ENCODE results near the gene KHDRBS2. TPM values are rescaled to one million over a fixed set of nuclear protein-coding genes. Genes with fewer than 3 reads are reported as not detected.

Gene KHDRBS2
- total RNA-seq, 2 donors from 2014 or later, result 0.18 to 0.91 TPM

GRCh38 chr6:62039605-62040004 is 246.4 kb downstream of the KHDRBS2 start:
- TF ChIP-seq, protein P1, sequence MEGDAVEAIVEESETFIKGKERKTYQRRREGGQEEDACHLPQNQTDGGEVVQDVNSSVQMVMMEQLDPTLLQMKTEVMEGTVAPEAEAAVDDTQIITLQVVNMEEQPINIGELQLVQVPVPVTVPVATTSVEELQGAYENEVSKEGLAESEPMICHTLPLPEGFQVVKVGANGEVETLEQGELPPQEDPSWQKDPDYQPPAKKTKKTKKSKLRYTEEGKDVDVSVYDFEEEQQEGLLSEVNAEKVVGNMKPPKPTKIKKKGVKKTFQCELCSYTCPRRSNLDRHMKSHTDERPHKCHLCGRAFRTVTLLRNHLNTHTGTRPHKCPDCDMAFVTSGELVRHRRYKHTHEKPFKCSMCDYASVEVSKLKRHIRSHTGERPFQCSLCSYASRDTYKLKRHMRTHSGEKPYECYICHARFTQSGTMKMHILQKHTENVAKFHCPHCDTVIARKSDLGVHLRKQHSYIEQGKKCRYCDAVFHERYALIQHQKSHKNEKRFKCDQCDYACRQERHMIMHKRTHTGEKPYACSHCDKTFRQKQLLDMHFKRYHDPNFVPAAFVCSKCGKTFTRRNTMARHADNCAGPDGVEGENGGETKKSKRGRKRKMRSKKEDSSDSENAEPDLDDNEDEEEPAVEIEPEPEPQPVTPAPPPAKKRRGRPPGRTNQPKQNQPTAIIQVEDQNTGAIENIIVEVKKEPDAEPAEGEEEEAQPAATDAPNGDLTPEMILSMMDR (IDR thresholded peaks at IDR 0.05), result no peak
- TF ChIP-seq POLR2A (IDR thresholded peaks at IDR 0.05) (no peak), POLR2AphosphoS5 (IDR thresholded peaks at IDR 0.05) (no peak)
- DNase-seq (ENCODE audit: low spot score), result no peak
- H3K27ac ChIP-seq, result no peak overlapping the region
- WGBS, result 27% methylated on average over 1 of the region's 1 CpG
- no peaks in the 10 kb centered on the region for H3K36me3 ChIP-seq
- no peak overlapping the region for H3K4me3 ChIP-seq
- intact Hi-C loops (cut with DNase I), result no loop called here
- H3K27me3 ChIP-seq (replicated peaks; ENCODE audit: insufficient read depth), result no peaks in the 10 kb centered on the region
- no peaks in the 10 kb centered on the region for H3K4me1 ChIP-seq (replicated peaks)
- no peaks in the 10 kb centered on the region for H3K9me3 ChIP-seq

GRCh38 chr6:62037445-62037844 is 248.6 kb downstream of the KHDRBS2 start:
- no peaks in the 10 kb centered on the region for H3K36me3 ChIP-seq
- H3K9me3 ChIP-seq, result no peaks in the 10 kb centered on the region
- H3K27ac ChIP-seq, result no peak overlapping the region
- H3K27me3 ChIP-seq (replicated peaks; ENCODE audit: insufficient read depth), result no peaks in the 10 kb centered on the region
- intact Hi-C loops (cut with DNase I), result no loop called here
- no peak overlapping the region for H3K4me3 ChIP-seq
- WGBS, result 38% methylated on average over 2 of the region's 2 CpGs
- no peak for DNase-seq (ENCODE audit: low spot score)
- no peaks in the 10 kb centered on the region for H3K4me1 ChIP-seq (replicated peaks)
- TF ChIP-seq, protein P1 (IDR thresholded peaks at IDR 0.05), result no peak
- TF ChIP-seq POLR2A (IDR thresholded peaks at IDR 0.05) (no peak), POLR2AphosphoS5 (IDR thresholded peaks at IDR 0.05) (no peak)

- WGBS, result 68% methylated on average over 1 of the region's 1 CpG
- H3K4me3 ChIP-seq, result no peak overlapping the region
- no peaks in the 10 kb centered on the region for H3K36me3 ChIP-seq
- H3K27ac ChIP-seq, result no peak overlapping the region
- H3K4me1 ChIP-seq (replicated peaks), result no peaks in the 10 kb centered on the region
- DNase-seq (ENCODE audit: low spot score), result no peak
- TF ChIP-seq, protein P1 (IDR thresholded peaks at IDR 0.05), result no peak
- peak; percentile 13 for TF ChIP-seq POLR2AphosphoS5 (IDR thresholded peaks at IDR 0.05)
- intact Hi-C loops (cut with DNase I), result no loop called here
- H3K9me3 ChIP-seq, result no peaks in the 10 kb centered on the region
- no peaks in the 10 kb centered on the region for H3K27me3 ChIP-seq (replicated peaks; ENCODE audit: insufficient read depth)
Measured at GRCh38 chr6:62035952-62036351, 250.1 kb downstream of the KHDRBS2 start.

DNA sequence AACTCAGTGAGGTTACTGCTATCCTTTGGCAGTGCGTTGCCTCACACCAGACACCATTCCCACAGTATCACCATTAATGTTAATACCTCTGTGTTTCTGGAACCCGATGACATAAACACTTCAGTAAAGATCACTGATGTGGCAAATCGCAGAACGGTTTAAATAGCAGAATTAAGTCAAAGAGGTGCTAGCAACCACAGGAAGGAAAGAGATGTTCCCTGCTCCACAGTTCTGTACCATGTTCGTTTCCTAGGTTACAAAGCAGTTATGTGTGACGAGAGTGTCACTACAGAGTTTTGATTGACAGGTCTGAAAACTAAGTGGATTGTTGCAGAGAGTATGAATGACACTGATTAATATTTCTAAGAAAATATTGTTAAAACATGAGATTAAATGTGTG is 272.3 kb downstream of the KHDRBS2 start:
- no peak overlapping the region for H3K4me3 ChIP-seq
- no peaks in the 10 kb centered on the region for H3K4me1 ChIP-seq (replicated peaks)
- H3K27ac ChIP-seq, result no peak overlapping the region
- no peak for DNase-seq (ENCODE audit: low spot score)
- H3K27me3 ChIP-seq (replicated peaks; ENCODE audit: insufficient read depth), result no peaks in the 10 kb centered on the region
- WGBS, result 72% methylated on average over 6 of the region's 6 CpGs
- TF ChIP-seq, protein P1 (IDR thresholded peaks at IDR 0.05), result no peak
- TF ChIP-seq POLR2A (IDR thresholded peaks at IDR 0.05), result no peak
- intact Hi-C loops (cut with DNase I), result no loop called here
- no peaks in the 10 kb centered on the region for H3K9me3 ChIP-seq
- no peaks in the 10 kb centered on the region for H3K36me3 ChIP-seq

DNA sequence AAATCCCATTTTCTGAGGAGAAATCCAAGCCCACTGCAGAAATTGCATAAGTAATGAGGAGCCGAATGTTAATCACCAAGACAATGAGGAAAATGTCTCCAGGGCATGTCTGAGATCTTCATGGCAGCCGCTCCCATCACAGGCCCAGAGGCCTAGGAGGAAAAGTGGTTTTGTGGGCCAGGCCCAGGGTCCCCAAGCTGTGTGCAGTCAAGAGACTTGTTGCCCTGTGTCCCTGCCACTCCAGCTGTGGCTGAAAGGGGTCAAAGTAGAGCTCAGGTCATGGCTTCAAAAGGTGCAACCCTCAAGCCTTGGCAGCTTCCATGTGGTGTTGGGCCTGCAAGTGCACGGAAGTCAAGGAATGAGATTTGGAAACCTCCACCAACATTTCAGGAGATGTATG is 276.6 kb downstream of the KHDRBS2 start:
- DNase-seq (ENCODE audit: low spot score), result no peak
- H3K4me1 ChIP-seq (replicated peaks), result no peaks in the 10 kb centered on the region
- H3K27ac ChIP-seq, result no peak overlapping the region
- intact Hi-C loops (cut with DNase I), result no loop called here
- H3K27me3 ChIP-seq (replicated peaks; ENCODE audit: insufficient read depth), result no peaks in the 10 kb centered on the region
- no peak overlapping the region for H3K4me3 ChIP-seq
- H3K36me3 ChIP-seq, result no peaks in the 10 kb centered on the region
- no peaks in the 10 kb centered on the region for H3K9me3 ChIP-seq
- TF ChIP-seq POLR2AphosphoS5 (IDR thresholded peaks at IDR 0.05), result no peak
- TF ChIP-seq, protein P1 (IDR thresholded peaks at IDR 0.05), result no peak
- TF ChIP-seq POLR2A (IDR thresholded peaks at IDR 0.05), result no peak
- 96% methylated on average over 3 of the region's 3 CpGs for WGBS
